OCI-LY7 (cell line): ENCODE measurements around the gene MTCH2.

Experiments
- CTCF ChIP-seq: fragments of 200-600 bp; sonication (generic); conservative IDR thresholded peaks from 2 replicates; pipeline ENCODE4 v1.5.1; 2014; ENCODE audit warnings: mild to moderate bottlenecking, antibody characterized with exemption, low read length, moderate library complexity, mixed read lengths
- EZH2phosphoT487 ChIP-seq: fragments of 200-600 bp; sonication (generic); IDR thresholded peaks from 2 replicates; pipeline ENCODE4 v1.6.1; 2018; ENCODE audit warnings: low read depth, borderline replicate concordance, mild to moderate bottlenecking, mixed run types, antibody characterized with exemption, low read length, moderate library complexity, mixed read lengths

GRCh38 chr11:47659276-47659675 is 16.9 kb upstream of the MTCH2 start:
- TF ChIP-seq CTCF (no peak), EZH2phosphoT487 (no peak)
